ENCODE measurements around the gene EYA2.
"Not testable (repeated sequence)": the region's sequence is repeated elsewhere in the genome, so short reads cannot be mapped to it uniquely, and the experiment has no call there.

Gene EYA2

DNA sequence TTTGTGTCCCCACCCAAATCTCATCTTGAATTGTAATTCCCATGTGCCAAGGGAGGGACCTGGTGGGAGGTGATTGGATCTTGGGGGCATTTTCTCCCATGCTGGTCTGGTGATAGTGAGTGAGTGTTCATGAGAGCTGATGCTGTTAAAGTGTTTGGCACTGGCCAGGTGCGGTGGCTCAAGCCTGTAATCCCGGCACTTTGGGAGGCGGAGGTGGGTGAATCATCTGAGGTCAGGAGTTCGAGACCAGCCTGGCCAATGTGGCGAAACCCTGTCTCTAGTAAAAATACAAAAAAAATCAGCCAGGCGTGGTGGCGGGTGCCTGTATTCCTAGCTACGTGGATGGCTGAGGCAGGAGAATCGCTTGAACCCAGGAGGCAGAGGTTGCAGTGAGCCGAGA is 37.8 kb downstream of the EYA2 start:
- not testable (repeated sequence) for FAIRE-seq

DNA sequence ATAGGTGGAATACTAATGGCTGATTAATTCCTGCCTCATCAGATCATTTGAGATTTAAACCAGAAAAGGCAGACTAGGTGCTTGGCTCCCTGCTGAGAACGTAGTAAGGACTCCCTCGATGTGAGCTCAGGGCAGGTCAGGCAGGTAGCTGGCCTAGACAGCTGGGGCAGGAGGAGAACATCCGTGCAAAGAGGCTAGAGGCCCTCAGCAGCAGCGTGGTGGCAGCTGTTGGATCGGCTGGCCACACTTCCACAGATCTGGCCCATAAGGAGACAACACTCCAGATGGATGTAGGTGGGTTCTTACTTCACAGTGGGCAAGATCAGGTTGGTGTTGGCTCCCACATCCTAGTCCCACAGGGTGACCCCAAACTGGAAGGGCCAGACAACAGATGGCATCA is 38.5 kb downstream of the EYA2 start:
- FAIRE-seq, result no peak

GRCh38 chr20:46934746-46935287 is 40.2 kb downstream of the EYA2 start:
- FAIRE-seq, result no peak

DNA sequence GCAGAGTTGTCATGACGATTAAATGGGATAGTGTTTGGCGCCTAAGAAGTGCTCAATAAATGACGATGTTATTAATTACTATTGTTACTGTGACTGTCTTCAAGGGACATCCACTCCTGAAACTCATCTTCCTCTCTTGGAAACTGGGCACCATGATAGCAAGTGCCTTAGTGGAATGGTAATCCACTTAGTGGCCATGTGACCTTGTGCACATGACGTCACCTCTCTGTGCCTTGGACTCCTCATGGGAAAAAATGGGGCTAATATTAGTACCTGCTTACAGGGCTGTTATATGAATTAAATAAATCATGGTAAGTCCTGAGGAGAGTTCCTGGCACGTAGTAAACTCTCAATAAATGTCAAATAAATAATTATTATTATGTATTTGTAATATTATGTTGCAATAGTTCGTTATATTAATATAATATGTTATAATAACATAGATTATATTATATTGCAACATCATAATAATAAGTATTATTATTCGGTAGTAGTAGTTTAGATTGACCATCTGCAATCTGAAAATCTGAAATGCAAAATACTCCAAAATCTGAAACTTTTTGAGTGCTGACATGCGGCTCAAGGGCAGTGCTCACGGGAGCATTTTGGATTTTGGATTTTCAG is 40.9 kb downstream of the EYA2 start:
- no peak for FAIRE-seq

- FAIRE-seq, result no peak
Observed at GRCh38 chr20:46936415-46937156, 41.9 kb downstream of the EYA2 start.

- FAIRE-seq, result no peak
Observed at GRCh38 chr20:46937157-46937523, 42.5 kb downstream of the EYA2 start.

DNA sequence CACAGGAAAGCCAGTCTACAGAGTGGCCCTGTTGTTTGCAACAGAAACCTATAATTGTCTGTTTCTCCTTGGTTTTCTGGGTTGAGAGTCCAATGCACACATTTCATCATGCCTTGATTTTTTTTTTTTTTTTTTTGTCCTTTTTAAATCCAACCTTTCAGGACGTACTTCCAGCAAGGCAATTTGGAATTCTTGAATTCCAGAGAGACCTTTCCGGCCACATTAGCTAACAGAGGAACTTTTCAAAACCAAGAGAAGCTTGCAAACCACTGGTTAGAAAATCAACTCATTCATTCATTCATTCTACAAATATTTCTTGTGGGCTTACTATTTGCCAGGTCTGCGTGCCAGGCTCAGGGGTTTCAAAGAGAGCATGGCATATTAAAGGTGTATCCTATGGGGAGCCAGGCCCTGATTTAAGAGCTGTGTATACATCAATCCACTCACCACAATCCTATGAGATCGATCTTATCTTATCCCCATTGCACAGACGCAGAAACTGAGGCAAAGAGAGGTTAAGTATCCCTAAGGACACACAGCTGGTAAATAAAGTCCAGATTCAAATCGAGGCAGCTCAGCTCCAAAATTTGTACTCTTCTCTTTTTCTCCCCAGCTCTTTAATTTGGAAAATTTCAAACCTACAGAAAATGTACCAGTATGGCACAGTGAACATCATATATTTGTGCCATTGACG is 43.0 kb downstream of the EYA2 start:
- no peak for FAIRE-seq

DNA sequence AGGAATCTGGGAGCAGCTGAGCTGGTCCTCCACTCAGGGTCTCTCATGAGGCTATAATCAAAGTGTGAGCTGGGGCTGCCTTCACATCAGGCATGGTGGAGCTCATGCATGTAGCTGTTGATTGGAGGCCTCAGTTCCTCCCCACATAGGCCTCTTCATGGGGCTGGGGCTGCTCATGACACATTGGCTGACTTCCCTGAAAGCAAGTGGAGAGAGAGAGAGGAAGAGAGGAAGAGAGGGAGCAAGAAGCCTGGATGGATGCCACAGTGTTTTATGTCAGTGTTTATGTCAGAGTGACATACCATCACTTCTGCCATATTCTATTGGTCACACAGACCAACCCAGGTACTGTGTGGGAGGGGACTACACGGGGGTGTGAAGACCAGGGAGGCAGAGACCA is 43.8 kb downstream of the EYA2 start:
- FAIRE-seq, result no peak

DNA sequence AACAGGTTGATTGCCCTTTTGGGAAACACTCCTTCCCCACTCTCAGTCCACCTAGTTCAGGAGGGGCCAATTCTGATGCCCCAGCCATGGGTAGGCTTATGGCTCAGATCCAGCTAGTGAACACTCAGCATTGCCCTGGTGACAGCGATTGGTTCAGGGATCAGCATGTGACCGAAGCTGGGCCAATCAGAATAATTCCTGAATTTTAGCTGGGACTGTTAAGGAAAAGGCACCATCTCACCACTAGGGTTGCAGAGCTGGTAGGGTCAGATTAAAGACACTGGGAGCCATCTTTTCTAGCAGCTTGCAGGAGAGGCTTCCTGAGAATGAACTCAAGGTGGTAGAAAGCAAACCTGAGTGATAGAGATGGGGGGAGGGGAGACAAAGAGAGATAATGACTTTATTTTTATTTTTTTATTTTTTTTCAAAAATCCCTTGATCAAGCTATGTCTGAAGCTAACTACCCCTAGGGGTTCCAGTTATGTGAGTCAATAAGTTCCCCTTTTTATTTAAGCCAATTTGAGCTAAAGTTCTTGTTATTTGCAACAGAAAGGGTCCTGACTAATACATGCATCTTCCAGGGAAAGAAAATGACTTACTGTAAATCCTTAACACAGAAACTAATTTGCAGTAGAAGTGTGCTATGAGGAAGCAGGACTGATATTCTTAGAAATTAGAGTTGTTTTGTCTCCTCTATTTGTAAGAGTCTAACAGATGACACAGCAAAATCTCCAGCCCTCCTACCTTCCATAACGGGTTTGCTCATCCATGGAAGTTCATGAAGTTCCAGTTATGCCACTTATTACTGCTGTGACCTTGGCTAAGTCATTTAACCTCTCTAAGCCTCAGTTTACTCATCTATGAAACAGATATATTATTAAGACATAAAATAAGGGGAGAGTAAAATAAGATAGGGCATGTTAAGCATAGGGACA is 44.7 kb downstream of the EYA2 start:
- no peak for FAIRE-seq

GRCh38 chr20:46940616-46941015 is 46.0 kb downstream of the EYA2 start:
- no peak for FAIRE-seq

GRCh38 chr20:46941404-46941803 is 46.8 kb downstream of the EYA2 start:
- FAIRE-seq, result no peak

DNA sequence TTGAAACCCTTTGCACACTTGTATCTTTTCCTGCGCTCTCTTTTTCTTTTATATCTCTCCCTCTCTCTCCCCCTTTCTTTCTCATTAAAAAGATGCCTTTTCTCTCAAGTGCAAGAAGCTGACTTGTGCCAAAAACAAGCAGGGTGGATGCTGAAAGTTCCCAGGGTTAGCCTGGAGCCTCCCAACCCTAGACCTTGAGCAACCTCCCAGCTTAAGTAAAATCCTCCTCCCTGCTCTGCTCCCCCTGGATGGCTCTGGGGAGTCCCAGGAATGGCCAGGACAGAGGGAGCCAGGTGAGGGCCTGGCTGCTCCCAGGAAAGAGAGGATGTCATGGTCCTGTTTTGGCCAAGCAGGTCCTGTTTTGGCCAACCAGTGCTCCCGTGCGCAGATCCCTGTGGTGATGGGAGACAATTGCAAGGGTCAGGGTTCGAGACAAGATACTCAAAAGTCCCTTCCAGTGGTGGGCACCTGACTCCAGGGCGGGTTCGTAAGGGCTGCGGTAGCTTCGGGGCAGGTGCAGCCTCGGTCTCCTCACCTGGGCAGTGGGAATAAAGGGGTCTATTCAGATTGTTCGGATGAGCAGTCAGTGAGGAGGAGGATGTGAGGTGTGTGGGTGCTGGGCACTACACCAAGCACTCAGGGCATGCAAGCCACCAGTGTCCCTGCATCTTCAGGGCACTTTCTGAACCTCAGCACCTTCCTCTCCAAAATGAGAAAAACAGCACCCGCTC is 49.4 kb downstream of the EYA2 start:
- FAIRE-seq, result no peak

GRCh38 chr20:46945465-46945864 is 50.8 kb downstream of the EYA2 start:
- no peak for FAIRE-seq

GRCh38 chr20:46946181-46946624 is 51.6 kb downstream of the EYA2 start:
- FAIRE-seq, result no peak

DNA sequence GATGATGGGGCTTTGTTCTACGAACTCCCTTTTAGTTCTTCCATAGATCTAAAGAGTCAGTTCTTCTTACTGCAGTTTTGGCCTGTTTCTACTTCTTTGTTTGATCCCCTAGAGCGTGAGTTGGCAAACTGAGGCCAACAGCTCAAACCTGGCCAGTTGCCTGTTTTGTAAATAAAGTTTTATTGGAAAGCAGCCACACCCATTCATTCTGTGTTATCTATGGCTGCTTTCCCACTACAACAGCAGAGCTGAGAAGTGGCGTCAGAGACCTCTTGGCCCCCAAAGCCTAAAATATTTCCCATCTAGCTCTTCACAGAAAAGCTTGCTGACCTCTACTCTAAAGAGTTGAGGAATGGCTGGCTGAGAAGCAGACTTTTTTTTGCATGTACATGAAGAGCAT is 52.2 kb downstream of the EYA2 start:
- no peak for FAIRE-seq

GRCh38 chr20:46948081-46948480 is 53.4 kb downstream of the EYA2 start:
- FAIRE-seq, result no peak

DNA sequence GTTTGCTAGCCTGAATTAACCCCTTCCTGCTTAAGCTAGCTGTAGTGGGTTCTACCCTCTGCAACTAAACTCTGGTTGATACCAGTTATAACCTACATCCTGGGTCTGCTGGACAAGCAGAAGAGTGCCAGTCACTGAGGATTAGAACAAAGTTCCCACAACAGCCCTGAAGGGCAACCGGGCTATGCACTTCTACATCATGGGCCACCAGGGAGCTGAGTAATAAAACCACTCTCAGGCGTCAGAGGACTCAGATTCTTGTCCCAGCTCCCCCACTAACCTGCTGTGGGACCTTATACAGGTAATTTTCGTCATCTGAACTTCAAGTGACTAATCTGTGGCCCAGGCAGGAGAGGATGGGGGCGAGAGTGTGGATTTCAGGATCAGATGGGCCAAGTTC is 56.8 kb downstream of the EYA2 start:
- no peak for FAIRE-seq

DNA sequence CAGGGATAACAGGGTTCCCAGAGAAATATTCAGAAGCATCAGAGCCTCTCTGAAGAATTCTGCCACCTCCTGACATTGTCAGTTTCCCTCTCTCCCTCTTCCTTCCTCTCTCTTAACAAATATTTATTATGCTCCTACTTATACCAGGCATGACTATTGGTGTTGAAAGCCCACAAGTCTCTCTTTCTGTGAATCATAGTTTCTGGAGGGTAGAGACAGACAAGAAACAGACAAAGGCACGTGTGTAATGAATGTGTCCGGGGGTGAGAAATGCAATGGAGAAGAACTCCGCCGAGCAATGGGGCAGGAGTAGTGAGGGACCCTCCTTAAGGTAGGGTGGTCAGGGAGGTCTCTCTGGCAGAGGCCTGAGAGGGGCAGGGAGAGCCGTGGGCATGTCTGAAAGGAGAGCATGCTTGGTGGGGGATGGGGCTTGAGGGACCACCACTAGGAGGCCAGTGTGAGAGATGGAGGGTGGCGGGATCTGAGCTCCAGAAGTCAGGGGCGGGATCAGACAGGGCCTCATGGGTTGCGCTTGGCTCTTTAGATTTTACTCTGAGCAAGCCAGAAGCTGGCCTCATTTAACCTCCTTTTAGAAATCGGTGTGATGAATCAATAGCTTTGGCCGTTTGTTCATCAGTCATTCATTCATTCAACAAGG is 57.3 kb downstream of the EYA2 start:
- FAIRE-seq, result no peak

- no peak for FAIRE-seq
Observed at GRCh38 chr20:46953596-46953995, 59.0 kb downstream of the EYA2 start.

DNA sequence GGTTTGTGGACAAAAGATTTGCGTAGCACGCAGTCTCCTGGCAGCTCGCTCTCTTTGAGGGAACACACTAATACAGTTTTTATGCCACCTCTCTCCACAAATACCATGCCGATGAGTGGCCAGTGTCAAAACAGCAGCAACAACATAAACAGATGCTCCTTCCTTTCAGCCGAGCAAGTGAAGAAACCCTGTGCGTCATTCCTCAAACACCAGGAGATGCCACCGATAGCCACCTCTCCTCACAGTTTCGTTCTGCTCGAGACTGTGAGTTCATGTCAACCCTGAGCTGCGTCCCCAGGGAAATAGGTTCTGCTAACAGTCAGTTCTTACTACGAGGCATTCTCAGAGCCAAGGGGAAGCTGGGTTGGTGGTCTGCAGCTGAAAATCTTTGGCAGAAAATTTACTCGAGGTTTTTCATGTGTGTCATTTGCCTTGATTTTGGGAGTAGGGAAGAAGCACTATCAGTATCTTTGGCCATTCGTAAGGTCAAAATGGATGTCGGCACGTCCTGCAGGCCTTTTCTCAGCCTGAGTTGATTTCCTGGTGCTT is 59.9 kb downstream of the EYA2 start:
- FAIRE-seq, result no peak
